ENCODE measurements around the gene CRELD2. TPM values are rescaled to one million over a fixed set of nuclear protein-coding genes. Genes with fewer than 3 reads are reported as not detected.

CRELD2 gene
- total RNA-seq, 2 experiments from 2014 or later = 21.2 to 23.3 TPM

- Mint-ChIP-seq H3K36me3 (ENCODE audit: low read depth) (peaks cover 9% of the 10 kb centered on the region), H3K4me3 (peak overlapping the region; percentile 86), H3K9me3 (no peaks in the 10 kb centered on the region), H3K27ac (peak overlapping the region; percentile 66), H3K4me1 (ENCODE audit: low read depth) (peaks cover 21% of the 10 kb centered on the region), H3K27me3 (no peaks in the 10 kb centered on the region)
- intact Hi-C loops (cut with DNase I, micrococcal nuclease) = loop anchor here (1.0 to 5.0 kb wide), 6 partner anchors 41 to 268 kb away; partner anchors contain the start of genes BRD1 (in 2 of the 2), ZBED4 (in 2 of the 2), PIM3 (in 1 of the 2) and TRABD (in 1 of the 2)
- H3K27ac ChIP-seq (ENCODE audit: low read depth in 1 of 2, low read length in 2 of 2) = no peak overlapping the region
- peaks cover 27% of the 10 kb centered on the region for H3K4me1 ChIP-seq (ENCODE audit: insufficient read depth, low read length)
- H3K27me3 ChIP-seq (ENCODE audit: control insufficient read depth in 1 of 2, insufficient read depth in 2 of 2, low read length in 2 of 2) = no peaks in the 10 kb centered on the region
- ChIA-PET CTCF (no interaction called here), POLR2A (interaction anchor here (0.6 to 2.6 kb wide), 3 partner anchors 31 to 272 kb away, joined by 3 to 10 read pairs (median 4); no protein-coding TSS in a partner anchor)
- peak in 1 of 14 experiments; percentile 28 for DNase-seq
- no peak for ATAC-seq (ENCODE audit: poor library complexity)
- peaks cover 22% of the 10 kb centered on the region for H3K36me3 ChIP-seq (ENCODE audit: insufficient read depth, low read length)
- TF ChIP-seq CTCF (IDR thresholded peaks at IDR 0.05) = no peak
- H3K9me3 ChIP-seq (ENCODE audit: control insufficient read depth in 1 of 2, insufficient read depth in 1 of 2, low read length in 2 of 2) = no peaks in the 10 kb centered on the region
- peak overlapping the region; percentile 64 for H3K4me3 ChIP-seq (ENCODE audit: low read length)
Measured at GRCh38 chr22:49918911-49919881, 762 bp downstream of the CRELD2 start.

GRCh38 chr22:49920859-49921258 lies 2.4 kb downstream of the CRELD2 start:
- H3K36me3 Mint-ChIP-seq (ENCODE audit: low read depth) = peaks cover 16% of the 10 kb centered on the region
- ChIA-PET POLR2A (no interaction called here), CTCF (no interaction called here)
- Histone ChIP-seq H3K27ac (ENCODE audit: low read depth in 1 of 2, low read length in 2 of 2) (no peak overlapping the region), H3K4me1 (ENCODE audit: insufficient read depth, low read length) (peaks cover 43% of the 10 kb centered on the region), H3K4me3 (ENCODE audit: low read length) (no peak overlapping the region), H3K27me3 (ENCODE audit: control insufficient read depth in 1 of 2, insufficient read depth in 2 of 2, low read length in 2 of 2) (no peaks in the 10 kb centered on the region), H3K9me3 (ENCODE audit: control insufficient read depth in 1 of 2, insufficient read depth in 1 of 2, low read length in 2 of 2) (no peaks in the 10 kb centered on the region), H3K36me3 (ENCODE audit: insufficient read depth, low read length) (peaks cover 20% of the 10 kb centered on the region)
- no peak for TF ChIP-seq CTCF (IDR thresholded peaks at IDR 0.05)
- no peaks in the 10 kb centered on the region for H3K27me3 Mint-ChIP-seq
- H3K27ac Mint-ChIP-seq = no peak overlapping the region
- peak in 1 of 14 experiments; percentile 23 for DNase-seq
- H3K9me3 Mint-ChIP-seq = no peaks in the 10 kb centered on the region
- no peak for ATAC-seq (ENCODE audit: poor library complexity)
- intact Hi-C loops (cut with DNase I, micrococcal nuclease) = loop anchor here in 1 of 2 experiments (10.0 kb wide), 1 partner anchor 224 kb away; no protein-coding TSS in a partner anchor
- peak overlapping the region; percentile 78 for H3K4me3 Mint-ChIP-seq
- H3K4me1 Mint-ChIP-seq (ENCODE audit: low read depth) = peaks cover 31% of the 10 kb centered on the region

GRCh38 chr22:49921508-49922278 lies 3.3 kb downstream of the CRELD2 start:
- ATAC-seq (ENCODE audit: poor library complexity) (no peak), DNase-seq (no peak)
- no peaks in the 10 kb centered on the region for H3K9me3 ChIP-seq (ENCODE audit: control insufficient read depth in 1 of 2, insufficient read depth in 1 of 2, low read length in 2 of 2)
- intact Hi-C loops (cut with DNase I, micrococcal nuclease) = loop anchor here in 1 of 2 experiments (10.0 kb wide), 1 partner anchor 223 kb away; no protein-coding TSS in a partner anchor
- POLR2A ChIA-PET = no interaction called here
- no peaks in the 10 kb centered on the region for H3K27me3 ChIP-seq (ENCODE audit: control insufficient read depth in 1 of 2, insufficient read depth in 2 of 2, low read length in 2 of 2)
- Mint-ChIP-seq H3K4me3 (no peak overlapping the region), H3K4me1 (ENCODE audit: low read depth) (peaks cover 36% of the 10 kb centered on the region), H3K27me3 (no peaks in the 10 kb centered on the region), H3K9me3 (no peaks in the 10 kb centered on the region), H3K36me3 (ENCODE audit: low read depth) (peaks cover 16% of the 10 kb centered on the region), H3K27ac (no peak overlapping the region)
- no peak overlapping the region for H3K27ac ChIP-seq (ENCODE audit: low read depth in 1 of 2, low read length in 2 of 2)
- CTCF ChIA-PET = no interaction called here
- TF ChIP-seq CTCF (IDR thresholded peaks at IDR 0.05) = no peak
- H3K36me3 ChIP-seq (ENCODE audit: insufficient read depth, low read length) = peaks cover 20% of the 10 kb centered on the region
- no peak overlapping the region for H3K4me3 ChIP-seq (ENCODE audit: low read length)
- peaks cover 48% of the 10 kb centered on the region for H3K4me1 ChIP-seq (ENCODE audit: insufficient read depth, low read length)

Data from CD4-positive, alpha-beta T cell (primary cell).